ENCODE measurements around the gene ATAD2B.

ATAD2B gene

GRCh38 chr2:23862716-23863426 is 64.1 kb downstream of the ATAD2B start:
- no peaks in the 10 kb centered on the region for H3K79me2 ChIP-seq (ENCODE audit: insufficient read depth, low read depth)
- no peak overlapping the region for H3K27ac ChIP-seq
- no peak overlapping the region for H2AFZ ChIP-seq (ENCODE audit: low read depth)
- H3K4me1 ChIP-seq (ENCODE audit: low read depth, poor library complexity, severe bottlenecking) = no peaks in the 10 kb centered on the region
- H3K27me3 ChIP-seq (ENCODE audit: insufficient read depth, low read depth) = no peaks in the 10 kb centered on the region
- no peaks in the 10 kb centered on the region for H4K20me1 ChIP-seq (ENCODE audit: insufficient read depth)
- H3K9ac ChIP-seq = no peak overlapping the region
- H3K4me2 ChIP-seq = no peak overlapping the region
- no peak for TF ChIP-seq CTCF (conservative IDR thresholded peaks at IDR 0.05; ENCODE audit: low read depth, low read length)
- no peaks in the 10 kb centered on the region for H3K36me3 ChIP-seq (ENCODE audit: insufficient read depth)
- H3K4me3 ChIP-seq (IDR thresholded peaks at IDR 0.05; ENCODE audit: insufficient read depth, low read depth, low read length) = no peak overlapping the region

- H3K4me1 ChIP-seq (ENCODE audit: low read depth, poor library complexity, severe bottlenecking) = no peaks in the 10 kb centered on the region
- no peak overlapping the region for H2AFZ ChIP-seq (ENCODE audit: low read depth)
- H3K4me3 ChIP-seq (IDR thresholded peaks at IDR 0.05; ENCODE audit: insufficient read depth, low read depth, low read length) = no peak overlapping the region
- H3K4me2 ChIP-seq = no peak overlapping the region
- no peak overlapping the region for H3K27ac ChIP-seq
- H3K27me3 ChIP-seq (ENCODE audit: insufficient read depth, low read depth) = no peaks in the 10 kb centered on the region
- no peaks in the 10 kb centered on the region for H3K36me3 ChIP-seq (ENCODE audit: insufficient read depth)
- no peak for TF ChIP-seq CTCF (conservative IDR thresholded peaks at IDR 0.05; ENCODE audit: low read depth, low read length)
- H3K79me2 ChIP-seq (ENCODE audit: insufficient read depth, low read depth) = no peaks in the 10 kb centered on the region
- H4K20me1 ChIP-seq (ENCODE audit: insufficient read depth) = no peaks in the 10 kb centered on the region
- H3K9ac ChIP-seq = no peak overlapping the region
Observed at GRCh38 chr2:23861952-23862351, 65.0 kb downstream of the ATAD2B start.

GRCh38 chr2:23859983-23860382 is 66.9 kb downstream of the ATAD2B start:
- Histone ChIP-seq H3K4me3 (IDR thresholded peaks at IDR 0.05; ENCODE audit: insufficient read depth, low read depth, low read length) (no peak overlapping the region), H4K20me1 (ENCODE audit: insufficient read depth) (no peaks in the 10 kb centered on the region), H3K4me2 (no peak overlapping the region), H3K9ac (no peak overlapping the region), H3K27ac (no peak overlapping the region), H2AFZ (ENCODE audit: low read depth) (no peak overlapping the region), H3K27me3 (ENCODE audit: insufficient read depth, low read depth) (no peaks in the 10 kb centered on the region), H3K36me3 (ENCODE audit: insufficient read depth) (no peaks in the 10 kb centered on the region), H3K4me1 (ENCODE audit: low read depth, poor library complexity, severe bottlenecking) (no peaks in the 10 kb centered on the region), H3K79me2 (ENCODE audit: insufficient read depth, low read depth) (no peaks in the 10 kb centered on the region)
- TF ChIP-seq CTCF (conservative IDR thresholded peaks at IDR 0.05; ENCODE audit: low read depth, low read length) = no peak

- H3K36me3 ChIP-seq (ENCODE audit: insufficient read depth) = no peaks in the 10 kb centered on the region
- H3K27me3 ChIP-seq (ENCODE audit: insufficient read depth, low read depth) = no peaks in the 10 kb centered on the region
- TF ChIP-seq CTCF (conservative IDR thresholded peaks at IDR 0.05; ENCODE audit: low read depth, low read length) = no peak
- no peak overlapping the region for H3K4me2 ChIP-seq
- H3K4me3 ChIP-seq (IDR thresholded peaks at IDR 0.05; ENCODE audit: insufficient read depth, low read depth, low read length) = no peak overlapping the region
- H2AFZ ChIP-seq (ENCODE audit: low read depth) = no peak overlapping the region
- H3K79me2 ChIP-seq (ENCODE audit: insufficient read depth, low read depth) = no peaks in the 10 kb centered on the region
- H3K9ac ChIP-seq = no peak overlapping the region
- H4K20me1 ChIP-seq (ENCODE audit: insufficient read depth) = no peaks in the 10 kb centered on the region
- no peak overlapping the region for H3K27ac ChIP-seq
- no peaks in the 10 kb centered on the region for H3K4me1 ChIP-seq (ENCODE audit: low read depth, poor library complexity, severe bottlenecking)
Observed at GRCh38 chr2:23859234-23859633, 67.7 kb downstream of the ATAD2B start.
